A549 (cell line): Measurements from ENCODE around the gene ADSS1. TPM values are rescaled to one million over a fixed set of nuclear protein-coding genes. Genes with fewer than 3 reads are reported as not detected.

Experiments
- ATAC-seq, 2 experiments: fragments of 200-7000 bp in 1 of 2; fragments of >200 bp in 1 of 2; cut with Nextera tagmentation in 1 of 2; cut with Tn5 transposase in 1 of 2; 3 replicates each; pipeline versions ENCODE4 v1.8.0 to v1.9.1; 2018 to 2020; ENCODE audit warnings: mild to moderate bottlenecking in 1 of 2, moderate library complexity in 1 of 2
- CTCF ChIA-PET: fragments of 300-600 bp; sonication (Branson Sonifier 250); formaldehyde crosslinking; extraction: SDS; loops from one replicate; lab custom pipeline; 2021; ENCODE audit warnings: antibody characterized with exemption, inconsistent platforms; lab: Yijun Ruan, JAX
- POLR2A ChIA-PET: fragments of 350-600 bp; formaldehyde crosslinking; extraction: SDS; loops from one replicate; lab custom pipeline; 2021; ENCODE audit warnings: antibody characterized with exemption, inconsistent platforms; lab: Yijun Ruan, JAX
- DNase-seq, 2 experiments: peaks; one replicate each; pipeline versions ENCODE4 v3.0.0 to v3.0.0-alpha.2; 2011 to 2016; ENCODE audit warnings: low read depth in 1 of 2, low spot score in 1 of 2
- FAIRE-seq: peaks from 2 replicates; lab custom pipeline; 2011; peaks lifted over from hg19 to GRCh38; lab: Jason Lieb, UNC
- H3K27ac ChIP-seq, 2 experiments: fragments of >200 bp; sonication (Bioruptor Twin); formaldehyde crosslinking; 3 replicates each; pipeline ENCODE4 v1.5.1; 2016 to 2017
- H3K4me1 ChIP-seq: fragments of >200 bp; sonication (Bioruptor Twin); formaldehyde crosslinking; 3 replicates; pipeline ENCODE4 v1.6.1; 2016
- H3K4me2 ChIP-seq: fragments of >200 bp; sonication (Bioruptor Twin); formaldehyde crosslinking; 3 replicates; pipeline ENCODE4 v1.6.1; 2016
- H3K4me3 ChIP-seq: fragments of >200 bp; sonication (Bioruptor Twin); formaldehyde crosslinking; 3 replicates; pipeline ENCODE4 v1.5.1; 2016
- H3K9me3 ChIP-seq: fragments of >200 bp; sonication (Bioruptor Twin); formaldehyde crosslinking; 3 replicates; pipeline ENCODE4 v1.6.1; 2016
- BHLHE40 ChIP-seq: IDR thresholded peaks from 2 replicates; pipeline ENCODE4 v1.6.1; 2012; ENCODE audit warnings: low read depth, low read length, inconsistent platforms
- CEBPB ChIP-seq, 2 experiments: fragments of >200 bp in 1 of 2; sonication (Bioruptor Twin) in 1 of 2; formaldehyde crosslinking in 1 of 2; IDR thresholded peaks; 2 replicates each; pipeline ENCODE4 v1.6.1; 2012 to 2016
- CHD2 ChIP-seq: fragments of 150-350 bp; IDR thresholded peaks from 2 replicates; pipeline ENCODE4 v1.6.1; 2014; ENCODE audit warnings: low read length; ENCODE audit not compliant: partially characterized antibody
- EHF ChIP-seq: fragments of 250-450 bp; sonication (Bioruptor Pico); IDR thresholded peaks from 2 replicates; pipeline ENCODE4 v1.5.0; 2020; ENCODE audit warnings: mild to moderate bottlenecking
- GATA3 ChIP-seq: IDR thresholded peaks from 2 replicates; pipeline ENCODE4 v1.6.1; 2012; ENCODE audit warnings: borderline replicate concordance
- HDAC2 ChIP-seq: fragments of 200-600 bp; sonication (generic); IDR thresholded peaks from 2 replicates; pipeline ENCODE4 v1.6.1; 2016
- NFE2L2 ChIP-seq: fragments of 150-350 bp; conservative IDR thresholded peaks from 2 replicates; pipeline ENCODE4 v1.6.1; 2014; ENCODE audit warnings: low read length
- POLR2AphosphoS2 ChIP-seq: conservative IDR thresholded peaks from 2 replicates; pipeline ENCODE4 v1.6.1; 2012; ENCODE audit warnings: low read length, improper control_type of control experiment, inconsistent platforms
- RAD21 ChIP-seq, 2 experiments: fragments of >200 bp in 1 of 2; sonication (Bioruptor Twin) in 1 of 2; formaldehyde crosslinking in 1 of 2; IDR thresholded peaks in 1 of 2; conservative IDR thresholded peaks in 1 of 2; 2 replicates in 1 of 2; 3 replicates in 1 of 2; pipeline ENCODE4 v1.6.1; 2012 to 2018; ENCODE audit warnings: inconsistent platforms in 1 of 2
- SMC3 ChIP-seq: fragments of >200 bp; sonication (Bioruptor Twin); formaldehyde crosslinking; IDR thresholded peaks from 3 replicates; pipeline ENCODE4 v1.6.1; 2018; ENCODE audit warnings: inconsistent platforms
- WGBS: methylation state at CpG from one replicate; pipeline ENCODE4 v1.1.6; 2017; ENCODE audit errors: missing lambda C conversion rate; 5-methylcytosine and 5-hydroxymethylcytosine counted together
- polyA plus RNA-seq, 4 experiments: library from polyadenylated mRNA; depleted of rRNA in 3 of 4; stranded (reverse); fragments of >200 nt; fragmentation: RNase III in 1 of 4; extraction: RNeasy Plus Mini Kit Qiagen cat#74134 plus additional on column Dnase treatment in 1 of 4; gene quantifications; 2 replicates in 3 of 4; 3 replicates in 1 of 4; pipeline ENCODE4 v1.2.3, GENCODE V29; 2011 to 2017
- TF ChIP-seq, protein P1 (sequence below): IDR thresholded peaks from 2 replicates; pipeline ENCODE4 v1.6.1; 2012
- TF ChIP-seq, protein P2 (sequence below): fragments of >200 bp; sonication (Bioruptor Twin); formaldehyde crosslinking; IDR thresholded peaks from 3 replicates; pipeline ENCODE4 v1.5.1; 2016
- TF ChIP-seq, protein P3 (sequence below): IDR thresholded peaks from 2 replicates; pipeline ENCODE4 v1.6.1; 2012

ADSS1 gene
- polyA plus RNA-seq, 2 of the 4 experiments (the other 2 are of a cell fraction), result 6.2 to 10.1 TPM

DNA sequence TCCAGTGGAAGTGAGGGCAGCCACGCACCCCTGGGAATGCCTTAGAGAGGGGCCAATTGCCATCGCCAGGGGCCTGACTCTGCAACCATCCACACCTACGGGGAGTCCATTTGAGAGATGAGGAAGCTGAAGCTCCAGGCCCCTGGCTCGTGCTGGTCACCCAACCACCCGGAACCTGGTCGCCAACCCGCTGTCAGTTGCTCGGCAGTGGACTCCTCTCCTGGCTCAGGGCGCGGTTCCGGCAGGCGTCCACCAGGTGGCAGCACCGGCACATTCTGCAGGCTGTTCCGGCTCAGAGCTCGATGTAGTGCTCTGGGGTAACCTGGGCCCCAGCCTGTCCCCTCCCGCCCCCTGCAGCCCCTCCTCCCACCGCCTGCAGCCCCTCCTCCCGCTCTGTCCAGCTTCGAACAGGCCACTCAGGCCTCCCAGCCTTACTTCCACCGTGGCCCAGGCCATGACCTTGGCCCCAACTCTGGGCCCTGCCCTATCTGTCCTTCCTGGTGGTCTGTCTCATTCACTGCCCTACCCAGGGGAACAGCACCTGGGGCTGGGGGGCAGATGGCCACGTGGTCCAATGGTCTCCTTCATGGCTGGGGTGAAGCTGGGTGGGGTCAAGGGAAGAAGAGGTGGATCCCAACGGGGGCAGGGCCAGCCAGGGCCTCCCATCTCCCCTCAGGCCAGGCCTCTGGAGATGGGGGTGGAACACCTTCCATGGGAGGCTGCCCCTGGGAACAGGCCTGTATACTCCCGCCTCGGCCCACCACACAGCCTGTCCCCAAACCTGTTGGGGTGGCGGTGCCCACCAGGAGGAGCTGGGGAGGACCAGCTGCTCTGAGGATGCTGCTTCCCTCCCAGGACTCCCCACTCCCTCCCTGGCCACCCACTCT lies 44.7 kb downstream of the ADSS1 start:
- 36% methylated on average over 11 of the region's 25 CpGs for WGBS
- DNase-seq, result peak; percentile 74 to 86
- H3K27ac ChIP-seq, result peak overlapping the region; percentile 55 to 82; a peak in 4 of 6 replicates
- CTCF ChIA-PET, result interaction anchor here (0.5 to 9.3 kb wide), 47 partner anchors 9 to 305 kb away, joined by 3 to 88 read pairs (median 5); partner anchors contain the start of genes ADSS1, SIVA1 and ZBTB42
- no peak for FAIRE-seq
- peak; percentile 87 to 95 for ATAC-seq
- H3K4me3 ChIP-seq, result no peak overlapping the region
- POLR2A ChIA-PET, result interaction anchor here (1.5 kb wide), 1 partner anchor 57 kb away, joined by 3 read pairs; no protein-coding TSS in a partner anchor
- H3K4me2 ChIP-seq, result peak overlapping the region; percentile 41
- peaks cover 14% of the 10 kb centered on the region for H3K4me1 ChIP-seq
- TF ChIP-seq, protein P1, sequence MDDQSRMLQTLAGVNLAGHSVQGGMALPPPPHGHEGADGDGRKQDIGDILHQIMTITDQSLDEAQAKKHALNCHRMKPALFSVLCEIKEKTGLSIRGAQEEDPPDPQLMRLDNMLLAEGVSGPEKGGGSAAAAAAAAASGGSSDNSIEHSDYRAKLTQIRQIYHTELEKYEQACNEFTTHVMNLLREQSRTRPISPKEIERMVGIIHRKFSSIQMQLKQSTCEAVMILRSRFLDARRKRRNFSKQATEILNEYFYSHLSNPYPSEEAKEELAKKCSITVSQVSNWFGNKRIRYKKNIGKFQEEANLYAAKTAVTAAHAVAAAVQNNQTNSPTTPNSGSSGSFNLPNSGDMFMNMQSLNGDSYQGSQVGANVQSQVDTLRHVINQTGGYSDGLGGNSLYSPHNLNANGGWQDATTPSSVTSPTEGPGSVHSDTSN, result peak; percentile 14; the same call in 1 of the 2 replicates
- TF ChIP-seq RAD21 (conservative IDR thresholded peaks at IDR 0.05 in 1 of 2, IDR thresholded peaks at IDR 0.05 in 1 of 2) (peak; percentile 83 to 91), HDAC2 (no peak), SMC3 (peak; percentile 83), NFE2L2 (no peak), GATA3 (no peak), CEBPB (IDR thresholded peaks at IDR 0.05) (no peak), EHF (CRISPR knock-in tag) (no peak)
- TF ChIP-seq, protein P2, sequence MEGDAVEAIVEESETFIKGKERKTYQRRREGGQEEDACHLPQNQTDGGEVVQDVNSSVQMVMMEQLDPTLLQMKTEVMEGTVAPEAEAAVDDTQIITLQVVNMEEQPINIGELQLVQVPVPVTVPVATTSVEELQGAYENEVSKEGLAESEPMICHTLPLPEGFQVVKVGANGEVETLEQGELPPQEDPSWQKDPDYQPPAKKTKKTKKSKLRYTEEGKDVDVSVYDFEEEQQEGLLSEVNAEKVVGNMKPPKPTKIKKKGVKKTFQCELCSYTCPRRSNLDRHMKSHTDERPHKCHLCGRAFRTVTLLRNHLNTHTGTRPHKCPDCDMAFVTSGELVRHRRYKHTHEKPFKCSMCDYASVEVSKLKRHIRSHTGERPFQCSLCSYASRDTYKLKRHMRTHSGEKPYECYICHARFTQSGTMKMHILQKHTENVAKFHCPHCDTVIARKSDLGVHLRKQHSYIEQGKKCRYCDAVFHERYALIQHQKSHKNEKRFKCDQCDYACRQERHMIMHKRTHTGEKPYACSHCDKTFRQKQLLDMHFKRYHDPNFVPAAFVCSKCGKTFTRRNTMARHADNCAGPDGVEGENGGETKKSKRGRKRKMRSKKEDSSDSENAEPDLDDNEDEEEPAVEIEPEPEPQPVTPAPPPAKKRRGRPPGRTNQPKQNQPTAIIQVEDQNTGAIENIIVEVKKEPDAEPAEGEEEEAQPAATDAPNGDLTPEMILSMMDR, result peak; percentile 82
- TF ChIP-seq, protein P3, sequence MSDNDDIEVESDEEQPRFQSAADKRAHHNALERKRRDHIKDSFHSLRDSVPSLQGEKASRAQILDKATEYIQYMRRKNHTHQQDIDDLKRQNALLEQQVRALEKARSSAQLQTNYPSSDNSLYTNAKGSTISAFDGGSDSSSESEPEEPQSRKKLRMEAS, result 0 out of 2 replicates have a peak, but pooled peaks have one; percentile 42
- peaks cover 2% of the 10 kb centered on the region; the same call in 1 of the 3 replicates for H3K9me3 ChIP-seq

DNA sequence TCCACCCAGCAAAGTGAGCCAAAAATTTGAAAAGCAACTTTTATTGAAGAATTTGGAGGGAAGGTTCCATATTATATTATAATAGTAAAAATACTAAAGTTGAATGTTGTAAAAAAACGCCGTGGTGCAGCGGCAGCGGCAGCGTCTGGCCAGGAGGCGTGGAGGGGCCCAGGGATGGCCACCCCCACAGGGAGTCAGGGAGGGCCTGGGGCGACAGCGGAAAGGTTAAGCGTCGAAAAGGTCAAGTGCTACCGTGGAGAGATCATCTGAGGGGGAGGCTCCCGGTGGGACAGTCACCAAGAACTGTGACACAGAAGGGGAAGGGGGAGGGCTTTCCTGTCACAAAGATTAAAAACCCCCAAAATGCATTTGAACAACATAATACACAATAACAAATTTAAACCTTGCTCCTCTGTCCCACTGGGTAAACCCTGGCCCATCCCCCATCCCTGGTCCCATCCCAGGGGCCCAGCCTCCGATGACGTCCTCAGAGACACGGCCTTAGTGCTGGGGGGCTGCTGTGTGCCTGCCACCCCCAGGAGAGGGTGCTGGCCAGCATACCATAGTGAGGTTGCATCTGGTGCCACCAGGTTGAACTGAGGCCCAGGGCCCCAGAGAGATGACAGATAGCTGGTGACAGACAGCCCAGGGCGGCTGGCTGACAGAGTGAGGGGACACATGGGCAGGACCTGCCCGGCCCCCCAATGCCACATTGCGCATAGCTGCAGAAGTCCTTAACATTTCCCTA lies 45.5 kb downstream of the ADSS1 start:
- FAIRE-seq (no peak), ATAC-seq (no peak), DNase-seq (no peak)
- Histone ChIP-seq H3K4me3 (no peak overlapping the region), H3K27ac (peak overlapping the region in 1 of 2 experiments; percentile 82; a peak in 2 of 6 replicates), H3K4me2 (no peak overlapping the region), H3K4me1 (peaks cover 14% of the 10 kb centered on the region), H3K9me3 (peaks cover 2% of the 10 kb centered on the region; the same call in 1 of the 3 replicates)
- POLR2A ChIA-PET, result interaction anchor here (1.5 kb wide), 1 partner anchor 57 kb away, joined by 3 read pairs; no protein-coding TSS in a partner anchor
- WGBS, result 78% methylated on average over 18 of the region's 18 CpGs
- CTCF ChIA-PET, result interaction anchor here (0.6 to 9.3 kb wide), 28 partner anchors 9 to 278 kb away, joined by 3 to 88 read pairs (median 6); partner anchors contain the start of genes ADSS1 and SIVA1
- TF ChIP-seq BHLHE40, result no peak
- TF ChIP-seq POLR2AphosphoS2, result no peak

DNA sequence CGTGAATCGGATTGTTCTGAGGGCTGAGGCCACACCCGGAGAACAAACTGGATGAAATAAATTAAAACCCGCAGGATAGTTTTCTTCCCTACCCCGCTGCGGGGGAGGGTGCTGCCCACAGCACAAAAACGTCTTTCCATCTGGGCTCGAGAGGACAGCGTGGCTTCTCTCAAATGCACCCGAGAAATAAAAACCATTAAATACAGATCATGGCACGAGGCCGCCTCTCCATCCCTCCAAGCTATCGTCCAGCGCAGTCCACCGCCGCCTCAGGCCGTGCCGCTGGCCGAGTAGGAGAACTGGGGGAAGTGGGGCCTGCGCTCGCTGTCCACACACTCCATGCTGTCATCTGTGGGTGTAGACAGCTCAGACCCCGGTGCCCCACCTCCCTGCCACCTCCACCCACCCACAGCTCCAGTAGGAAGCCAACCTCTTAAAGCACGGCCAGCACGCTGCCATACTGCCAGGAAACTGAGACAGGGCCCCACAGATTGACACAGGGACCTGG lies 46.1 kb downstream of the ADSS1 start:
- no peak for ATAC-seq
- Histone ChIP-seq H3K4me2 (no peak overlapping the region), H3K4me1 (peaks cover 14% of the 10 kb centered on the region), H3K4me3 (no peak overlapping the region), H3K9me3 (peaks cover 2% of the 10 kb centered on the region; the same call in 1 of the 3 replicates), H3K27ac (no peak overlapping the region)
- FAIRE-seq, result no peak
- no peak for TF ChIP-seq GATA3
- no peak for TF ChIP-seq CHD2
- DNase-seq, result no peak
- CTCF ChIA-PET, result interaction anchor here (0.8 to 9.3 kb wide), 7 partner anchors 9 to 199 kb away, joined by 3 to 88 read pairs (median 6); no protein-coding TSS in a partner anchor
- POLR2A ChIA-PET, result no interaction called here
- 85% methylated on average over 24 of the region's 24 CpGs for WGBS
